Ishikawa (cell line): ENCODE measurements around the gene SMAD5.

Experiments
- EGR1 ChIP-seq: IDR thresholded peaks from 2 replicates; pipeline ENCODE4 v1.6.1; 2012
- EP300 ChIP-seq: IDR thresholded peaks from 2 replicates; pipeline ENCODE4 v1.6.1; 2012; ENCODE audit warnings: borderline replicate concordance
- FOXM1 ChIP-seq: IDR thresholded peaks from 2 replicates; pipeline ENCODE4 v1.6.1; 2012; ENCODE audit warnings: low read depth, borderline replicate concordance
- RAD21 ChIP-seq: IDR thresholded peaks from 2 replicates; pipeline ENCODE4 v1.6.1; 2012; ENCODE audit warnings: low read depth
- TAF1 ChIP-seq: IDR thresholded peaks from 2 replicates; pipeline ENCODE4 v1.6.1; 2012; ENCODE audit warnings: low read depth, mild to moderate bottlenecking
- TCF12 ChIP-seq: IDR thresholded peaks from 2 replicates; pipeline ENCODE4 v1.6.1; 2012; ENCODE audit warnings: low read depth
- TEAD4 ChIP-seq: IDR thresholded peaks from 2 replicates; pipeline ENCODE4 v1.6.1; 2012
- TF ChIP-seq, protein P1 (sequence below): IDR thresholded peaks from 2 replicates; pipeline ENCODE4 v1.6.1; 2012; ENCODE audit warnings: low read depth, mild to moderate bottlenecking
- TF ChIP-seq, protein P2 (sequence below): IDR thresholded peaks from 2 replicates; pipeline ENCODE4 v1.6.1; 2012

GRCh38 chr5:136129445-136129844, 3.2 kb upstream of the SMAD5 start:
- TF ChIP-seq EP300 (no peak), RAD21 (no peak), FOXM1 (no peak), TCF12 (no peak), EGR1 (no peak), TAF1 (no peak), TEAD4 (no peak)
- TF ChIP-seq, protein P1, sequence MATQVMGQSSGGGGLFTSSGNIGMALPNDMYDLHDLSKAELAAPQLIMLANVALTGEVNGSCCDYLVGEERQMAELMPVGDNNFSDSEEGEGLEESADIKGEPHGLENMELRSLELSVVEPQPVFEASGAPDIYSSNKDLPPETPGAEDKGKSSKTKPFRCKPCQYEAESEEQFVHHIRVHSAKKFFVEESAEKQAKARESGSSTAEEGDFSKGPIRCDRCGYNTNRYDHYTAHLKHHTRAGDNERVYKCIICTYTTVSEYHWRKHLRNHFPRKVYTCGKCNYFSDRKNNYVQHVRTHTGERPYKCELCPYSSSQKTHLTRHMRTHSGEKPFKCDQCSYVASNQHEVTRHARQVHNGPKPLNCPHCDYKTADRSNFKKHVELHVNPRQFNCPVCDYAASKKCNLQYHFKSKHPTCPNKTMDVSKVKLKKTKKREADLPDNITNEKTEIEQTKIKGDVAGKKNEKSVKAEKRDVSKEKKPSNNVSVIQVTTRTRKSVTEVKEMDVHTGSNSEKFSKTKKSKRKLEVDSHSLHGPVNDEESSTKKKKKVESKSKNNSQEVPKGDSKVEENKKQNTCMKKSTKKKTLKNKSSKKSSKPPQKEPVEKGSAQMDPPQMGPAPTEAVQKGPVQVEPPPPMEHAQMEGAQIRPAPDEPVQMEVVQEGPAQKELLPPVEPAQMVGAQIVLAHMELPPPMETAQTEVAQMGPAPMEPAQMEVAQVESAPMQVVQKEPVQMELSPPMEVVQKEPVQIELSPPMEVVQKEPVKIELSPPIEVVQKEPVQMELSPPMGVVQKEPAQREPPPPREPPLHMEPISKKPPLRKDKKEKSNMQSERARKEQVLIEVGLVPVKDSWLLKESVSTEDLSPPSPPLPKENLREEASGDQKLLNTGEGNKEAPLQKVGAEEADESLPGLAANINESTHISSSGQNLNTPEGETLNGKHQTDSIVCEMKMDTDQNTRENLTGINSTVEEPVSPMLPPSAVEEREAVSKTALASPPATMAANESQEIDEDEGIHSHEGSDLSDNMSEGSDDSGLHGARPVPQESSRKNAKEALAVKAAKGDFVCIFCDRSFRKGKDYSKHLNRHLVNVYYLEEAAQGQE = no peak
- TF ChIP-seq, protein P2, sequence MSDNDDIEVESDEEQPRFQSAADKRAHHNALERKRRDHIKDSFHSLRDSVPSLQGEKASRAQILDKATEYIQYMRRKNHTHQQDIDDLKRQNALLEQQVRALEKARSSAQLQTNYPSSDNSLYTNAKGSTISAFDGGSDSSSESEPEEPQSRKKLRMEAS = no peak
